GM23338 (cell line): ENCODE results near the gene SLC35B3. TPM values are rescaled to one million over a fixed set of nuclear protein-coding genes. Genes with fewer than 3 reads are reported as not detected.

ENCODE experiments used
- ATAC-seq: fragments of 200-7000 bp; cut with Tn5 transposase; 3 replicates; pipeline ENCODE4 v1.9.1; 2020
- DNase-seq: peaks from one replicate; pipeline ENCODE4 v3.0.0-alpha.2; 2015; ENCODE audit warnings: low spot score
- H2AFZ ChIP-seq: fragments of 200-600 bp; sonication (generic); 2 replicates; pipeline ENCODE4 v1.8.0; 2016; ENCODE audit warnings: antibody characterized with exemption, mild to moderate bottlenecking, moderate library complexity
- H3F3A ChIP-seq: fragments of 200-600 bp; sonication (generic); replicated peaks from 2 replicates; pipeline ENCODE4 v1.8.0; 2017; ENCODE audit warnings: antibody characterized with exemption, mixed run types, low read depth
- H3K27ac ChIP-seq: fragments of 200-600 bp; sonication (generic); 2 replicates; pipeline ENCODE4 v1.6.1; 2016; ENCODE audit warnings: low read depth
- H3K27me3 ChIP-seq: fragments of 200-600 bp; sonication (generic); 2 replicates; pipeline ENCODE4 v1.8.0; 2016; ENCODE audit warnings: mild to moderate bottlenecking, mixed run types, moderate library complexity; ENCODE audit not compliant: insufficient read depth
- H3K36me3 ChIP-seq: fragments of 200-600 bp; sonication (generic); 2 replicates; pipeline ENCODE4 v1.8.0; 2016; ENCODE audit warnings: mild to moderate bottlenecking; ENCODE audit not compliant: insufficient read depth
- H3K4me1 ChIP-seq: fragments of 200-600 bp; sonication (generic); 2 replicates; pipeline ENCODE4 v1.8.0; 2016; ENCODE audit warnings: mild to moderate bottlenecking, moderate library complexity; ENCODE audit not compliant: insufficient read depth
- H3K4me2 ChIP-seq: fragments of 200-600 bp; sonication (generic); 2 replicates; pipeline ENCODE4 v1.7.1; 2017; ENCODE audit warnings: mixed run types
- H3K4me3 ChIP-seq: fragments of 200-600 bp; sonication (generic); 2 replicates; pipeline ENCODE4 v1.6.1; 2016; ENCODE audit warnings: mixed run types
- H3K79me2 ChIP-seq: fragments of 200-600 bp; sonication (generic); replicated peaks from 2 replicates; pipeline ENCODE4 v1.8.0; 2017; ENCODE audit warnings: mild to moderate bottlenecking; ENCODE audit not compliant: insufficient read depth
- H3K9me2 ChIP-seq: fragments of 200-600 bp; sonication (generic); 2 replicates; pipeline ENCODE4 v1.8.0; 2017; ENCODE audit not compliant: insufficient read depth
- H4K20me1 ChIP-seq: fragments of 200-600 bp; sonication (generic); replicated peaks from 2 replicates; pipeline ENCODE4 v1.8.0; 2017; ENCODE audit warnings: mild to moderate bottlenecking; ENCODE audit not compliant: insufficient read depth
- H3K27ac Mint-ChIP-seq: 2 replicates; pipeline ENCODE4 v1.8.0; 2020; ENCODE audit warnings: inconsistent platforms, mild to moderate bottlenecking, moderate library complexity, mixed read lengths
- H3K27me3 Mint-ChIP-seq: 3 replicates; pipeline ENCODE4 v1.8.0; 2022; ENCODE audit warnings: low read depth, mild to moderate bottlenecking, moderate library complexity, mixed read lengths, inconsistent platforms; ENCODE audit not compliant: insufficient read depth, poor library complexity
- H3K36me3 Mint-ChIP-seq: 3 replicates; pipeline ENCODE4 v1.8.0; 2021; ENCODE audit warnings: low read depth, mild to moderate bottlenecking, inconsistent platforms, moderate library complexity, mixed read lengths
- H3K4me1 Mint-ChIP-seq: 3 replicates; pipeline ENCODE4 v1.8.0; 2020; ENCODE audit warnings: mild to moderate bottlenecking, inconsistent platforms, mixed read lengths
- H3K4me3 Mint-ChIP-seq: 3 replicates; pipeline ENCODE4 v1.8.0; 2021; ENCODE audit warnings: moderate library complexity, mild to moderate bottlenecking, inconsistent platforms, mixed read lengths
- H3K9me3 Mint-ChIP-seq: 3 replicates; pipeline ENCODE4 v1.8.0; 2020; ENCODE audit warnings: moderate library complexity, mild to moderate bottlenecking, inconsistent platforms, mixed read lengths
- NANOG ChIP-seq: IDR thresholded peaks from 2 replicates; pipeline ENCODE4 v1.6.1; 2016; ENCODE audit warnings: antibody characterized with exemption, borderline replicate concordance
- POLR2AphosphoS5 ChIP-seq: IDR thresholded peaks from 2 replicates; pipeline ENCODE4 v1.6.1; 2016; ENCODE audit warnings: antibody characterized with exemption, low read depth
- ZNF114 ChIP-seq: fragments of 250-450 bp; sonication (Bioruptor Pico); IDR thresholded peaks from 2 replicates; pipeline ENCODE4 v1.5.0; 2020; ENCODE audit warnings: mild to moderate bottlenecking, moderate library complexity
- polyA plus RNA-seq: library from polyadenylated mRNA; unstranded; fragments of >200 nt; fragmentation: Nextera tagmentation; extraction: Ambion mirVana; gene quantifications from 2 replicates; pipeline ENCODE4 v1.2.1, GENCODE V29; 2016
- total RNA-seq: library from RNA; depleted of rRNA; stranded (reverse); fragments of >200 nt; shearing (Covaris generic); gene quantifications from 2 replicates; pipeline ENCODE4 v1.2.3, GENCODE V29; 2014
- TF ChIP-seq, protein P1 (sequence below): IDR thresholded peaks from 2 replicates; pipeline ENCODE4 v1.6.1; 2016; ENCODE audit warnings: antibody characterized with exemption
- TF ChIP-seq, protein P2 (sequence below): fragments of 250-450 bp; sonication (Bioruptor Pico); IDR thresholded peaks from 2 replicates; pipeline ENCODE4 v1.5.0; 2020; ENCODE audit warnings: mild to moderate bottlenecking, moderate library complexity
- TF ChIP-seq, protein P3 (sequence below), 2 experiments: fragments of 200-600 bp in 1 of 2; sonication (generic) in 1 of 2; conservative IDR thresholded peaks; 2 replicates each; pipeline versions ENCODE4 v1.5.1 to v1.6.1; 2016 to 2017; ENCODE audit warnings: antibody characterized with exemption in 2 of 2, low read depth in 2 of 2, mild to moderate bottlenecking in 2 of 2, moderate library complexity in 1 of 2

The SLC35B3 gene
- total and polyA plus RNA-seq, 2 experiments from 2014 or later = 7.5 to 9.0 TPM

DNA sequence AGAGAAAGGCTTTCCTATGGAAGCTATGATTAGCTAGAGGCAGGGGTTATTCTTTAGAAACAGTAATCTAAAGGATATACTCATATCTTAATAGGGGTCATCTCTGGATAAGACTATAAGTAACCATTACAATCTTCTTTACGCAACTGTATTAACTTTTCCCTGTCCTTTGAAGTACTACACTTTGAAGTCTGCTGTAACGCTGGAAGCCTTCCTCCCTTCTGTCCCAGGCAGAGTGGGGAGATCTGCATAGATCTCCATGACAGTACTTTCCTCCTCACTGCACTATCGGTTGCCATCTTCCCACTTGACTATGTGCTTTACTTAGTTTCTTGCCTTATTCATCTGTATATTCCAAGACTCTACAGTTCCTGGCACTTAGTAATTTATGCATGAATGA is 20.1 kb downstream of the SLC35B3 start (continued):
- TF ChIP-seq, protein P1, sequence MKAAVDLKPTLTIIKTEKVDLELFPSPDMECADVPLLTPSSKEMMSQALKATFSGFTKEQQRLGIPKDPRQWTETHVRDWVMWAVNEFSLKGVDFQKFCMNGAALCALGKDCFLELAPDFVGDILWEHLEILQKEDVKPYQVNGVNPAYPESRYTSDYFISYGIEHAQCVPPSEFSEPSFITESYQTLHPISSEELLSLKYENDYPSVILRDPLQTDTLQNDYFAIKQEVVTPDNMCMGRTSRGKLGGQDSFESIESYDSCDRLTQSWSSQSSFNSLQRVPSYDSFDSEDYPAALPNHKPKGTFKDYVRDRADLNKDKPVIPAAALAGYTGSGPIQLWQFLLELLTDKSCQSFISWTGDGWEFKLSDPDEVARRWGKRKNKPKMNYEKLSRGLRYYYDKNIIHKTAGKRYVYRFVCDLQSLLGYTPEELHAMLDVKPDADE = no peak
- TF ChIP-seq POLR2AphosphoS5 = no peak
- no peak for TF ChIP-seq ZNF114 (CRISPR knock-in tag)
- TF ChIP-seq, protein P2, sequence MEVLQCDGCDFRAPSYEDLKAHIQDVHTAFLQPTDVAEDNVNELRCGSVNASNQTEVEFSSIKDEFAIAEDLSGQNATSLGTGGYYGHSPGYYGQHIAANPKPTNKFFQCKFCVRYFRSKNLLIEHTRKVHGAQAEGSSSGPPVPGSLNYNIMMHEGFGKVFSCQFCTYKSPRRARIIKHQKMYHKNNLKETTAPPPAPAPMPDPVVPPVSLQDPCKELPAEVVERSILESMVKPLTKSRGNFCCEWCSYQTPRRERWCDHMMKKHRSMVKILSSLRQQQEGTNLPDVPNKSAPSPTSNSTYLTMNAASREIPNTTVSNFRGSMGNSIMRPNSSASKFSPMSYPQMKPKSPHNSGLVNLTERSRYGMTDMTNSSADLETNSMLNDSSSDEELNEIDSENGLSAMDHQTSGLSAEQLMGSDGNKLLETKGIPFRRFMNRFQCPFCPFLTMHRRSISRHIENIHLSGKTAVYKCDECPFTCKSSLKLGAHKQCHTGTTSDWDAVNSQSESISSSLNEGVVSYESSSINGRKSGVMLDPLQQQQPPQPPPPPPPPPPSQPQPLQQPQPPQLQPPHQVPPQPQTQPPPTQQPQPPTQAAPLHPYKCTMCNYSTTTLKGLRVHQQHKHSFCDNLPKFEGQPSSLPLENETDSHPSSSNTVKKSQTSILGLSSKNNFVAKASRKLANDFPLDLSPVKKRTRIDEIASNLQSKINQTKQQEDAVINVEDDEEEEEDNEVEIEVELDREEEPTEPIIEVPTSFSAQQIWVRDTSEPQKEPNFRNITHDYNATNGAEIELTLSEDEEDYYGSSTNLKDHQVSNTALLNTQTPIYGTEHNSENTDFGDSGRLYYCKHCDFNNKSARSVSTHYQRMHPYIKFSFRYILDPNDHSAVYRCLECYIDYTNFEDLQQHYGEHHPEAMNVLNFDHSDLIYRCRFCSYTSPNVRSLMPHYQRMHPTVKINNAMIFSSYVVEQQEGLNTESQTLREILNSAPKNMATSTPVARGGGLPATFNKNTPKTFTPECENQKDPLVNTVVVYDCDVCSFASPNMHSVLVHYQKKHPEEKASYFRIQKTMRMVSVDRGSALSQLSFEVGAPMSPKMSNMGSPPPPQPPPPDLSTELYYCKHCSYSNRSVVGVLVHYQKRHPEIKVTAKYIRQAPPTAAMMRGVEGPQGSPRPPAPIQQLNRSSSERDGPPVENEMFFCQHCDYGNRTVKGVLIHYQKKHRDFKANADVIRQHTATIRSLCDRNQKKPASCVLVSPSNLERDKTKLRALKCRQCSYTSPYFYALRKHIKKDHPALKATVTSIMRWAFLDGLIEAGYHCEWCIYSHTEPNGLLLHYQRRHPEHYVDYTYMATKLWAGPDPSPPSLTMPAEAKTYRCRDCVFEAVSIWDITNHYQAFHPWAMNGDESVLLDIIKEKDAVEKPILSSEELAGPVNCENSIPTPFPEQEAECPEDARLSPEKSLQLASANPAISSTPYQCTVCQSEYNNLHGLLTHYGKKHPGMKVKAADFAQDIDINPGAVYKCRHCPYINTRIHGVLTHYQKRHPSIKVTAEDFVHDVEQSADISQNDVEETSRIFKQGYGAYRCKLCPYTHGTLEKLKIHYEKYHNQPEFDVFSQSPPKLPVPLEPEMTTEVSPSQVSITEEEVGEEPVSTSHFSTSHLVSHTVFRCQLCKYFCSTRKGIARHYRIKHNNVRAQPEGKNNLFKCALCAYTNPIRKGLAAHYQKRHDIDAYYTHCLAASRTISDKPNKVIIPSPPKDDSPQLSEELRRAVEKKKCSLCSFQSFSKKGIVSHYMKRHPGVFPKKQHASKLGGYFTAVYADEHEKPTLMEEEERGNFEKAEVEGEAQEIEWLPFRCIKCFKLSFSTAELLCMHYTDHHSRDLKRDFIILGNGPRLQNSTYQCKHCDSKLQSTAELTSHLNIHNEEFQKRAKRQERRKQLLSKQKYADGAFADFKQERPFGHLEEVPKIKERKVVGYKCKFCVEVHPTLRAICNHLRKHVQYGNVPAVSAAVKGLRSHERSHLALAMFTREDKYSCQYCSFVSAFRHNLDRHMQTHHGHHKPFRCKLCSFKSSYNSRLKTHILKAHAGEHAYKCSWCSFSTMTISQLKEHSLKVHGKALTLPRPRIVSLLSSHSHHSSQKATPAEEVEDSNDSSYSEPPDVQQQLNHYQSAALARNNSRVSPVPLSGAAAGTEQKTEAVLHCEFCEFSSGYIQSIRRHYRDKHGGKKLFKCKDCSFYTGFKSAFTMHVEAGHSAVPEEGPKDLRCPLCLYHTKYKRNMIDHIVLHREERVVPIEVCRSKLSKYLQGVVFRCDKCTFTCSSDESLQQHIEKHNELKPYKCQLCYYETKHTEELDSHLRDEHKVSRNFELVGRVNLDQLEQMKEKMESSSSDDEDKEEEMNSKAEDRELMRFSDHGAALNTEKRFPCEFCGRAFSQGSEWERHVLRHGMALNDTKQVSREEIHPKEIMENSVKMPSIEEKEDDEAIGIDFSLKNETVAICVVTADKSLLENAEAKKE (CRISPR knock-in tag) = no peak

DNA sequence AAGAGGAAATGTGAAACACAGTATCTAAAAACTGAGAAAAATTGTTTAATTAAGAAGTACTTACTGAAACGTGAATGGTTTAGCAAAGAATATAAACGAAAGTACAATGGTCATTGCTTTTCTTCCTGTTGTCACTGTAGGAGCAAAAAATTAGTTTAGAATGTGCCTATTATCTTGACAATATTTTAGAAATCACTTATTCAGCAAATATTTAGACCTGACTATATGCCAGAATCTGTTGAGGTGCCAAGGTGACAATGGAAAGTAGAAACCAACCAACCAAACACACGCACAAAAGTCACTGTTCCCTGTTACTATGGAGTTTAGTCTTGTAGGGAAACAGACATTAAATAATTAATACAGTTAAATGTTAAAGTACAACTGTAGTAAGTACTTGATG is 20.5 kb downstream of the SLC35B3 start:
- no peak overlapping the region for H3K4me2 ChIP-seq
- no peaks in the 10 kb centered on the region for H3K4me1 ChIP-seq
- H3K36me3 Mint-ChIP-seq = peaks cover 40% of the 10 kb centered on the region
- no peaks in the 10 kb centered on the region for H3K27me3 ChIP-seq
- no peak overlapping the region for H3K4me3 Mint-ChIP-seq
- no peak overlapping the region for H3K4me3 ChIP-seq
- no peak overlapping the region for H3K27ac Mint-ChIP-seq
- peaks cover 11% of the 10 kb centered on the region; the same call in 2 of the 3 replicates for H3K4me1 Mint-ChIP-seq
- no peaks in the 10 kb centered on the region for H3F3A ChIP-seq
- DNase-seq (no peak), ATAC-seq (no peak)
- no peak overlapping the region for H2AFZ ChIP-seq
- H3K79me2 ChIP-seq = no peaks in the 10 kb centered on the region
- H3K27ac ChIP-seq = no peak overlapping the region
- no peaks in the 10 kb centered on the region for H4K20me1 ChIP-seq
- no peaks in the 10 kb centered on the region for H3K9me2 ChIP-seq
- H3K36me3 ChIP-seq = peaks cover 13% of the 10 kb centered on the region; the same call in 1 of the 2 replicates
- peaks cover 4% of the 10 kb centered on the region; the same call in 2 of the 3 replicates for H3K9me3 Mint-ChIP-seq
- no peaks in the 10 kb centered on the region for H3K27me3 Mint-ChIP-seq
- TF ChIP-seq POLR2AphosphoS5 (no peak), ZNF114 (CRISPR knock-in tag) (no peak), NANOG (no peak)
- TF ChIP-seq, protein P2 (CRISPR knock-in tag) = no peak
- TF ChIP-seq, protein P3, sequence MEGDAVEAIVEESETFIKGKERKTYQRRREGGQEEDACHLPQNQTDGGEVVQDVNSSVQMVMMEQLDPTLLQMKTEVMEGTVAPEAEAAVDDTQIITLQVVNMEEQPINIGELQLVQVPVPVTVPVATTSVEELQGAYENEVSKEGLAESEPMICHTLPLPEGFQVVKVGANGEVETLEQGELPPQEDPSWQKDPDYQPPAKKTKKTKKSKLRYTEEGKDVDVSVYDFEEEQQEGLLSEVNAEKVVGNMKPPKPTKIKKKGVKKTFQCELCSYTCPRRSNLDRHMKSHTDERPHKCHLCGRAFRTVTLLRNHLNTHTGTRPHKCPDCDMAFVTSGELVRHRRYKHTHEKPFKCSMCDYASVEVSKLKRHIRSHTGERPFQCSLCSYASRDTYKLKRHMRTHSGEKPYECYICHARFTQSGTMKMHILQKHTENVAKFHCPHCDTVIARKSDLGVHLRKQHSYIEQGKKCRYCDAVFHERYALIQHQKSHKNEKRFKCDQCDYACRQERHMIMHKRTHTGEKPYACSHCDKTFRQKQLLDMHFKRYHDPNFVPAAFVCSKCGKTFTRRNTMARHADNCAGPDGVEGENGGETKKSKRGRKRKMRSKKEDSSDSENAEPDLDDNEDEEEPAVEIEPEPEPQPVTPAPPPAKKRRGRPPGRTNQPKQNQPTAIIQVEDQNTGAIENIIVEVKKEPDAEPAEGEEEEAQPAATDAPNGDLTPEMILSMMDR (conservative IDR thresholded peaks at IDR 0.05; ENCODE audit: low read depth in 2 of 2) = no peak
